Measurements from ENCODE around the gene CERS1.

- no peak for TF ChIP-seq POLR2AphosphoS5 (IDR thresholded peaks at IDR 0.05; ENCODE audit: low read depth, low read length)
- no peak for TF ChIP-seq POLR2A (IDR thresholded peaks at IDR 0.05; ENCODE audit: low read depth, low read length)
- no peak for TF ChIP-seq TAF1 (IDR thresholded peaks at IDR 0.05; ENCODE audit: borderline replicate concordance, low read depth, low read length)
Observed at GRCh38 chr19:18876865-18877264, 19.1 kb downstream of the CERS1 start.
